GM23248 (cell line): ENCODE data around the gene FOXL3.

Source experiments
- EZH2 ChIP-seq: fragments of 200-600 bp; sonication (generic); IDR thresholded peaks from 2 replicates; pipeline ENCODE4 v1.6.1; 2018; ENCODE audit warnings: antibody characterized with exemption, mild to moderate bottlenecking; ENCODE audit not compliant: insufficient read depth, poor library complexity, severe bottlenecking
- EZH2phosphoT487 ChIP-seq: fragments of 200-600 bp; sonication (generic); IDR thresholded peaks from 2 replicates; pipeline ENCODE4 v1.6.1; 2018; ENCODE audit warnings: antibody characterized with exemption, moderate library complexity, mild to moderate bottlenecking, low read depth; ENCODE audit not compliant: insufficient read depth

DNA sequence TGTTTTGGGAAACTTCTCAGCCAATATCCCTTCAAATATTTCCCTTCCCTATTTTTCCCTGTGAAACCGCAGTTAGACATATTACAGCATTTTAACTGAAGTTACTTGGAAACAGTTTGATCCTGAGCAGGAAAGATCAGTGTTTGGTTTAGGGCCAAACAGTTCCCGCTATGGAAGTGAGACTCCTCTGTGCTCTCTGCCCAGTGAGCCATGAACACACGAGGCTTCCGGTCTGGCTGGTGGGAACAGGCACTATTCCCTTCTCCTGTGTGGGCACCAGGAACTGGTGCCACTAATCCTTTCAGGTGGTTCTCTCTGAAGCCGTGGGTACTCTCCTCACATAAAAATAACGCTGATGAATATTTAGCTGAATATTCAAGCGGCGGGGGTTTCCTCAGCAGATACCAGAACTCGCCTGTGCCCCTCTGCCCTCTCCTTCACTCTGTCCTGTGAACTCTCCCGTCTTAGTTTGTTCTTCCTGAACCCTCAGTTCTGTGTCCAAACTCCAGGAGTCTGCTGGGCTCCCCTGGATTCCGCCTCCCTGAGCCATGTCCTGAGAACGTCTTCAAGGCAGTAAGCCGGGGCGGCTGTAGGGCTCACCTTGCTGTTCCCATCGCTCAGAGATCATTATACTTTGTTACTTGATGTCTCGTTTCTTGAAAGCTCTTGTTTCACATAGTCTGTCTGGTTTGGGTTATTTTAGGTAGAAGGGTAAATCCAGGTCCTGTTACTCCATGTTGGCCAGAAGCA lies 25.7 kb downstream of the FOXL3 start:
- TF ChIP-seq EZH2 (no peak), EZH2phosphoT487 (no peak)
